ENCODE results near the gene EGFL8.
A peak's percentile ranks its signal among the peaks of the same experiment; 100 is the strongest.

Gene EGFL8

GRCh38 chr6:32147401-32148132 lies 16.8 kb upstream of the EGFL8 start:
- Histone ChIP-seq H3K27me3 (ENCODE audit: control insufficient read depth in 1 of 2, insufficient read depth in 2 of 2, low read length in 2 of 2) (no peaks in the 10 kb centered on the region), H3K4me3 (ENCODE audit: low read depth in 1 of 2, low read length in 2 of 2) (no peak overlapping the region), H3K27ac (ENCODE audit: low read depth, low read length) (no peak overlapping the region), H3K9me3 (ENCODE audit: low read length) (no peaks in the 10 kb centered on the region), H3K4me1 (ENCODE audit: insufficient read depth, low read length) (peaks cover 16% of the 10 kb centered on the region), H3K9ac (ENCODE audit: low read length) (no peak overlapping the region), H3K36me3 (ENCODE audit: insufficient read depth, low read length) (no peaks in the 10 kb centered on the region)

DNA sequence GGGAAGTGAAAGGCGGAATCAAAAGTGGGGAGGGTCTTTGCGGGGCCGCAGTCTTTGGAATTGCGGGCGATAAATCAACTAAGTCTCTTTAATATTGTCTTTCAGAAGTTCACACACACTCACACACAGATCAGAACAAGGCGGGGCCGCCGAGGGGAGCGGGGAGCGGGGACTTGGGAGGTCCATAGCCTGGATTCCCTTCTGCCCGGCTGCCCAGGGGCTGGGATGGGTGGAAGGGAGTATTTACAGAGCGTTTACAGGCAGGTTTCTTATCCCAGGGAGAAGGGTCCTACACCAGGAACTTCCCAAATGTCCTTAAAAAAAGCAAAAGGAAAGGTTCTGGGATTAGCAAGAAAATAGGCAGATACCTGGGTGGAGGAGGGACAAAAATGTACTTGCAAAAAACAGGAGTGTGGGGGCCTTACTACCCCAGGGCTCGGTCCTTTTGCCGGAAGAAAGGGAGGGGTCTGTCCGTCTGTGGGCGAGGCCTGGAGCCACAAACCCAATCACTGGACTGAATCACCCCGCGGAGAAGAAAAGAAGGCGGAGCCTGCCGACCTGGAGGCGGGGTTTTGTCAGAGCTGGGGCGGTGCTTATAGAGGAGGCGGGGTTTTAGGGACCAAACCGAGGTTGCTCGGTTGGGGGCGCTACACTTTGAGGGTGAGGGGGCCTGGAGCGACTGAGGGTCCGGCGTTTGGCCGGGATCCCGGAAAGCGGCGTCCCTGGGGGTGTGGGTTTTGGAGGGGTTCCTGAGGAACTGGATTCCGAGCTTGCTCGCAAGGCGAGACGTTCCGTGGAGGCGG lies 15.9 kb upstream of the EGFL8 start:
- H3K27ac ChIP-seq (ENCODE audit: low read depth, low read length) = no peak overlapping the region
- no peak overlapping the region for H3K9ac ChIP-seq (ENCODE audit: low read length)
- no peaks in the 10 kb centered on the region for H3K27me3 ChIP-seq (ENCODE audit: control insufficient read depth in 1 of 2, insufficient read depth in 2 of 2, low read length in 2 of 2)
- no peaks in the 10 kb centered on the region for H3K36me3 ChIP-seq (ENCODE audit: insufficient read depth, low read length)
- H3K4me1 ChIP-seq (ENCODE audit: insufficient read depth, low read length) = peaks cover 23% of the 10 kb centered on the region
- H3K9me3 ChIP-seq (ENCODE audit: low read length) = no peaks in the 10 kb centered on the region
- H3K4me3 ChIP-seq (ENCODE audit: low read depth in 1 of 2, low read length in 2 of 2) = no peak overlapping the region

- no peaks in the 10 kb centered on the region for H3K36me3 ChIP-seq (ENCODE audit: insufficient read depth, low read length)
- no peak overlapping the region for H3K4me3 ChIP-seq (ENCODE audit: low read depth in 1 of 2, low read length in 2 of 2)
- H3K4me1 ChIP-seq (ENCODE audit: insufficient read depth, low read length) = peaks cover 23% of the 10 kb centered on the region
- no peak overlapping the region for H3K27ac ChIP-seq (ENCODE audit: low read depth, low read length)
- no peak overlapping the region for H3K9ac ChIP-seq (ENCODE audit: low read length)
- H3K27me3 ChIP-seq (ENCODE audit: control insufficient read depth in 1 of 2, insufficient read depth in 2 of 2, low read length in 2 of 2) = no peaks in the 10 kb centered on the region
- no peaks in the 10 kb centered on the region for H3K9me3 ChIP-seq (ENCODE audit: low read length)
Observed at GRCh38 chr6:32149092-32149755, 15.2 kb upstream of the EGFL8 start.

GRCh38 chr6:32149932-32150870 lies 14.2 kb upstream of the EGFL8 start:
- peaks cover 28% of the 10 kb centered on the region for H3K4me1 ChIP-seq (ENCODE audit: insufficient read depth, low read length)
- H3K9ac ChIP-seq (ENCODE audit: low read length) = no peak overlapping the region

GRCh38 chr6:32151181-32151862 lies 13.1 kb upstream of the EGFL8 start:
- no peaks in the 10 kb centered on the region for H3K27me3 ChIP-seq (ENCODE audit: control insufficient read depth in 1 of 2, insufficient read depth in 2 of 2, low read length in 2 of 2)
- H3K4me1 ChIP-seq (ENCODE audit: insufficient read depth, low read length) = peaks cover 36% of the 10 kb centered on the region
- H3K9me3 ChIP-seq (ENCODE audit: low read length) = no peaks in the 10 kb centered on the region
- peak overlapping the region; percentile 56 to 86 for H3K4me3 ChIP-seq (ENCODE audit: low read depth in 1 of 2, low read length in 2 of 2)
- peak overlapping the region; percentile 70 for H3K27ac ChIP-seq (ENCODE audit: low read depth, low read length)
- H3K9ac ChIP-seq (ENCODE audit: low read length) = peak overlapping the region; percentile 76
- peaks cover 11% of the 10 kb centered on the region for H3K36me3 ChIP-seq (ENCODE audit: insufficient read depth, low read length)

More at GRCh38 chr6:32149932-32150870, 14.2 kb upstream of the EGFL8 start:
- no peaks in the 10 kb centered on the region for H3K9me3 ChIP-seq (ENCODE audit: low read length)
- H3K4me3 ChIP-seq (ENCODE audit: low read depth in 1 of 2, low read length in 2 of 2) = peak overlapping the region in 1 of 2 donors; percentile 86
- H3K27me3 ChIP-seq (ENCODE audit: control insufficient read depth in 1 of 2, insufficient read depth in 2 of 2, low read length in 2 of 2) = no peaks in the 10 kb centered on the region
- H3K36me3 ChIP-seq (ENCODE audit: insufficient read depth, low read length) = no peaks in the 10 kb centered on the region
- peak overlapping the region; percentile 46 for H3K27ac ChIP-seq (ENCODE audit: low read depth, low read length)

DNA sequence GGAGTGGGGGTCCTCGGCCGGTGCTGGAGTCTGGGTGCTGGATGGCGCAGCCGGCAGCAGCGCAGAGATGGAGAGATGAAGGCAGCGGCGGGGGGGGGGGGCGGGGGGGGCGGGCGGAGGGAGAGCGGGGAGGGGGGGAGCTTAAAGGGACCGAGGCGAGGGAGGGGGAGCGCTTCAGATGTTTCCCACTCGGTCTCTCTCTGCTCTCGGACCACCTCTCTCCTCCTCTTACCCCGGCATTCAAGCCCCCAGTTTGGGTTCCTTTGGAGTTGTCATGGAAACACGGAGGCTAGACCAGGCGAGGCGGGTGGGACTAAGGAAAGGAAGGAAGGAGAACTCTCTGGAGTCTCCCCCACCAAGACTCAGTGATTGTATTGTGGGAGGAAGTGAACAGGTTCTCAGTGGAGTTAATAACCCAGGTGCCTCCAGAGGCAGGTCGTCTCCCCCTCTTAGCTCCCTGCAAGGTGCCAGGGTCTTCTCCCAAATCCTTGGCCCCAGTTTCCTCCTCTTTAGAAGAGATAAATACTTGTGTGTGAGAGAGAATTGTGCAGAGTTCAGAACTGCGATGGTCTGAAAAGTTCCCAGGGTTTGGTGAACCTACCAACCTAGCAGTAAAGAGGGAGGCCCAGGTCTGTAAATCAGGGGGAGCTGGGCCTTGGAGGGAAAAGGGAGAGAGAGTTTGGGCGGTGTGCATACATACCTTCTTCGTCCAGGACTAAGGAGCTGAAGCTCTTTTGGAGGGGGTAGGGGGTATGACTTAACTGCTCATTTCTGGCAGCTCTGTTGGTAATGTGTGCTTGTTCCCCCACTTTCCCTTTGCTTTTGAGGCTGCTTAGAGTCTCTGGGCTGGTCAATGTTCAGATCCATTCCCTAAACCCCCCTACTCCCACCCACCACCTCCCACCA lies 12.3 kb upstream of the EGFL8 start, which contains the start of gene PRRT1:
Gene PRRT1, minus strand, starts transcription at position 77 of the 906 bp plus-strand sequence. CDS start 112 bp downstream, outside the sequence.
- peaks cover 36% of the 10 kb centered on the region for H3K4me1 ChIP-seq (ENCODE audit: insufficient read depth, low read length)
- peak within 1 kb of the TSS; percentile 77 for H3K9ac ChIP-seq (ENCODE audit: low read length)
- peak within 1 kb of the TSS; percentile 56 to 96 for H3K4me3 ChIP-seq (ENCODE audit: low read depth in 1 of 2, low read length in 2 of 2)
- peaks cover 17% of the 10 kb centered on the region for H3K36me3 ChIP-seq (ENCODE audit: insufficient read depth, low read length)
- H3K27me3 ChIP-seq (ENCODE audit: control insufficient read depth in 1 of 2, insufficient read depth in 2 of 2, low read length in 2 of 2) = no peaks in the 10 kb centered on the region
- no peaks in the 10 kb centered on the region for H3K9me3 ChIP-seq (ENCODE audit: low read length)
- peak within 1 kb of the TSS; percentile 97 for H3K27ac ChIP-seq (ENCODE audit: low read depth, low read length)

DNA sequence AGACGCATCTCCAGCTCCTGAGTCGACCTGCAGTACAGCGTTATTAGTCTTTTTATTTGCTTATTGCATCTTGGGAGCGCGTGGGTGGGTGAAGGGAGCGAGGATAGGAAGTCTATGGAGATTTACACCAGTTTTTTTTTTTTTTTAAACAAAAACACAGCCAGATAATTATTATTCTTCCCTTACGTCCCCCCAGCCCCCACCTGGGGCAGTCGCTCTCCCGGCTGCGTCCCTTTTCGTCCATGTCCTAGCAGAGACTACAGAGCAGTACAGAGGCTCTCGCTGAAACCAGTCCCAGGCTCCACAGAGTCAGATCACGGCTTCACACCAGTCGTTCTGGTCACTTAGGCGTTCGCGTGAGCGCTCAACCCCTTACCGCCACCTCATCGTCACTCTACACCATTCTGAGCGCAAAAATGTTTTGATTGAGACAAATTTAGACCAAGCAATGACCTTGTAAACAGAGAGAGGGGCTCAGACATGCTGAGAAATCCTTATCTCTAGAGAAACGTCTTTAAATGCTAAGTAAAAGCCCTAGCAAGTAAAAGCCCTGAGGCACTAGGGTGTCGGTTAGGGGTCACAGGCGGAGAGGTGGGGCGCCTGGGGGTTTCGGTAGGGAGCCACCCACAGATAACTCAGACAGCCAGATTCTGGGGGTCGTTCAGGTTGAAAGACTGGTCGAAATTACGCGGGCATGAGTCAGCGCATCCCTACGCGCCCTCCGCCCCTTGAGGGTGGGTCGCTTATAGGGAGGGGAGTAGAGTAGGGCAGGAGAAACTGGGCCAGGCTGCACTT lies 11.4 kb upstream of the EGFL8 start:
- Histone ChIP-seq H3K4me3 (ENCODE audit: low read depth in 1 of 2, low read length in 2 of 2) (peak overlapping the region; percentile 81 to 96), H3K27ac (ENCODE audit: low read depth, low read length) (peak overlapping the region; percentile 97), H3K9ac (ENCODE audit: low read length) (peak overlapping the region; percentile 77), H3K36me3 (ENCODE audit: insufficient read depth, low read length) (peaks cover 24% of the 10 kb centered on the region), H3K4me1 (ENCODE audit: insufficient read depth, low read length) (peaks cover 36% of the 10 kb centered on the region), H3K9me3 (ENCODE audit: low read length) (no peaks in the 10 kb centered on the region), H3K27me3 (ENCODE audit: control insufficient read depth in 1 of 2, insufficient read depth in 2 of 2, low read length in 2 of 2) (no peaks in the 10 kb centered on the region)

GRCh38 chr6:32153564-32154513 lies 10.6 kb upstream of the EGFL8 start, which contains the start of gene PPT2:
Gene PPT2, plus strand, starts transcription at chr6:32154141. Its CDS starts 454 bp downstream, at chr6:32154595.
- Histone ChIP-seq H3K27ac (ENCODE audit: low read depth, low read length) (peak within 1 kb of the TSS; percentile 97), H3K9ac (ENCODE audit: low read length) (peak within 1 kb of the TSS; percentile 77), H3K27me3 (ENCODE audit: control insufficient read depth in 1 of 2, insufficient read depth in 2 of 2, low read length in 2 of 2) (no peaks in the 10 kb centered on the region), H3K4me1 (ENCODE audit: insufficient read depth, low read length) (peaks cover 36% of the 10 kb centered on the region), H3K9me3 (ENCODE audit: low read length) (no peaks in the 10 kb centered on the region), H3K36me3 (ENCODE audit: insufficient read depth, low read length) (peaks cover 32% of the 10 kb centered on the region), H3K4me3 (ENCODE audit: low read depth in 1 of 2, low read length in 2 of 2) (peak within 1 kb of the TSS; percentile 81 to 96)

Data from muscle layer of colon (tissue), 2 donors.